Kidney epithelial cell (primary cell): ENCODE results near the gene AKIRIN1. TPM values are rescaled to one million over a fixed set of nuclear protein-coding genes. Genes with fewer than 3 reads are reported as not detected.
"Not testable (repeated sequence)": the region's sequence is repeated elsewhere in the genome, so short reads cannot be mapped to it uniquely, and the experiment has no call there.

Source experiments
- DNase-seq: peaks from one replicate; pipeline ENCODE4 v3.0.0-alpha.2; 2010; ENCODE audit warnings: low read depth
- H3K27me3 ChIP-seq: 2 replicates; pipeline ENCODE4 v1.6.0; 2011; ENCODE audit warnings: low read length; ENCODE audit not compliant: control insufficient read depth, insufficient read depth
- H3K36me3 ChIP-seq: 2 replicates; pipeline ENCODE4 v1.5.1; 2011; ENCODE audit warnings: low read length; ENCODE audit not compliant: control insufficient read depth, insufficient read depth
- H3K4me3 ChIP-seq: 2 replicates; pipeline ENCODE4 v1.5.1; 2011; ENCODE audit warnings: low read depth, mild to moderate bottlenecking, control low read depth, low read length
- CTCF ChIP-seq: IDR thresholded peaks from 2 replicates; pipeline ENCODE4 v1.5.1; 2011; ENCODE audit warnings: mild to moderate bottlenecking, moderate library complexity, low read length, control low read depth, inconsistent platforms; ENCODE audit not compliant: insufficient read depth, poor library complexity, severe bottlenecking
- total RNA-seq: library from RNA; depleted of rRNA; stranded (reverse); fragments of >200 nt; gene quantifications from 2 replicates; pipeline ENCODE4 v1.2.3, GENCODE V29; 2015

The AKIRIN1 gene
- total RNA-seq, 1 donor from 2014 or later, result 62.2 TPM

- Histone ChIP-seq H3K27me3 (no peaks in the 10 kb centered on the region), H3K36me3 (no peaks in the 10 kb centered on the region), H3K4me3 (no peak overlapping the region)
- no peak for DNase-seq
- TF ChIP-seq CTCF, result no peak
Measured at GRCh38 chr1:38973659-38974437, 17.2 kb upstream of the AKIRIN1 start.

GRCh38 chr1:38977399-38978244, 13.5 kb upstream of the AKIRIN1 start:
- H3K36me3 ChIP-seq, H3K4me3 ChIP-seq, H3K27me3 ChIP-seq, DNase-seq: not testable (repeated sequence)

GRCh38 chr1:38978245-38978542, 12.9 kb upstream of the AKIRIN1 start:
- H3K4me3 ChIP-seq, DNase-seq, H3K36me3 ChIP-seq, H3K27me3 ChIP-seq: not testable (repeated sequence)

- not testable (repeated sequence) for H3K4me3 ChIP-seq, H3K27me3 ChIP-seq, DNase-seq, H3K36me3 ChIP-seq
Measured at GRCh38 chr1:38979380-38979779, 11.7 kb upstream of the AKIRIN1 start.

- no peak overlapping the region for H3K4me3 ChIP-seq
- TF ChIP-seq CTCF, result no peak
Measured at GRCh38 chr1:38989979-38990378, 1.1 kb upstream of the AKIRIN1 start.

GRCh38 chr1:38990386-38990737, 714 bp upstream of the AKIRIN1 start:
- no peak for TF ChIP-seq CTCF
- no peak for DNase-seq
- Histone ChIP-seq H3K4me3 (peak overlapping the region; percentile 53), H3K36me3 (no peaks in the 10 kb centered on the region), H3K27me3 (no peaks in the 10 kb centered on the region)

More at GRCh38 chr1:38989979-38990378, 1.1 kb upstream of the AKIRIN1 start:
- Histone ChIP-seq H3K27me3 (no peaks in the 10 kb centered on the region), H3K36me3 (no peaks in the 10 kb centered on the region)
- DNase-seq, result no peak

GRCh38 chr1:38991638-38992411, 749 bp downstream of the AKIRIN1 start:
- no peak for DNase-seq
- H3K36me3 ChIP-seq, result no peaks in the 10 kb centered on the region
- TF ChIP-seq CTCF, result no peak
- peak overlapping the region; percentile 94 for H3K4me3 ChIP-seq
- H3K27me3 ChIP-seq, result no peaks in the 10 kb centered on the region
